Right atrium auricular region (tissue), 2 donors: ENCODE results near the gene CHCHD1. TPM values are rescaled to one million over a fixed set of nuclear protein-coding genes. Genes with fewer than 3 reads are reported as not detected.

ENCODE experiments used
- DNase-seq: peaks from one replicate; pipeline ENCODE4 v3.0.0-alpha.2; 2019; ENCODE audit warnings: low spot score
- H3K27ac ChIP-seq, 2 donors: fragments of 200-600 bp; sonication (generic); 1 replicate in 1 of 2; 2 replicates in 1 of 2; pipeline ENCODE4 v1.5.1; 2016 to 2019
- H3K27me3 ChIP-seq, 2 donors: fragments of 200-600 bp; sonication (generic); one replicate each; pipeline versions ENCODE4 v1.5.1 to v1.6.0; 2017 to 2019
- H3K36me3 ChIP-seq: fragments of 200-600 bp; sonication (generic); one replicate; pipeline ENCODE4 v1.5.1; 2016
- H3K4me1 ChIP-seq, 2 donors: fragments of 200-600 bp; sonication (generic); one replicate each; pipeline versions ENCODE4 v1.5.1 to v1.6.0; 2017 to 2019
- H3K4me3 ChIP-seq, 2 donors: fragments of 200-600 bp; sonication (generic); 1 replicate in 1 of 2; 2 replicates in 1 of 2; pipeline ENCODE4 v1.5.1; 2017 to 2019; ENCODE audit warnings: mild to moderate bottlenecking in 1 of 2, moderate library complexity in 1 of 2
- H3K9me3 ChIP-seq, 2 donors: fragments of 200-600 bp; sonication (generic); one replicate each; pipeline ENCODE4 v1.5.1; 2019
- CTCF ChIP-seq, 2 donors: fragments of 200-600 bp; sonication (generic); IDR thresholded peaks; one replicate each; pipeline ENCODE4 v1.5.1; 2019; ENCODE audit warnings: antibody characterized with exemption in 2 of 2
- total RNA-seq, 2 donors: library from RNA; depleted of rRNA; stranded (reverse); fragments of >200 nt; gene quantifications; one replicate each; pipeline ENCODE4 v1.1.0, GENCODE V29; 2016

CHCHD1 gene
- total RNA-seq, 2 donors from 2014 or later: 28.3 to 32.7 TPM

DNA sequence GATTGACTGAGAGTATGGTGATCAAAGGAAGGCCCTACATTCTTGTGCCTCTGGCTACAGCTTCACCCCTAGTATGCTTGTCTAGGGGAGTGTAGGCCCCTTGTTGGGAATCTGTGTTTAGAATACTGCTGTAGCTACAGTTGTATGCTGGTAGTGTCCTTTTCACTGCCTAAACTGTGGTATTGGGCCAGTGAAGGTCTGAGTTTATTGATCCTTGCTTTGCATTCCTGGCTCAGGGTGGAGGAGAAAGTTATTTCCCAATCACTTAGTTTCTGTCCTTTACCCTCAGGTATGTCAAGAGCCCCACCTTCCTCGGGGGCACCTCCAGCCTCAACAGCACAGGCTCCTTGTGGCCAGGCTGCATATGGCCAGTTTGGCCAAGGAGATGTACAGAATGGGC lies 31.0 kb upstream of the CHCHD1 start:
- no peaks in the 10 kb centered on the region for H3K9me3 ChIP-seq
- no peak overlapping the region for H3K4me3 ChIP-seq
- TF ChIP-seq CTCF (IDR thresholded peaks at IDR 0.05): no peak
- H3K4me1 ChIP-seq: peaks cover 0 to 17% of the 10 kb centered on the region in 2 donors
- DNase-seq: no peak
- H3K36me3 ChIP-seq: peaks cover 81% of the 10 kb centered on the region
- H3K27ac ChIP-seq: no peak overlapping the region
- no peaks in the 10 kb centered on the region for H3K27me3 ChIP-seq

DNA sequence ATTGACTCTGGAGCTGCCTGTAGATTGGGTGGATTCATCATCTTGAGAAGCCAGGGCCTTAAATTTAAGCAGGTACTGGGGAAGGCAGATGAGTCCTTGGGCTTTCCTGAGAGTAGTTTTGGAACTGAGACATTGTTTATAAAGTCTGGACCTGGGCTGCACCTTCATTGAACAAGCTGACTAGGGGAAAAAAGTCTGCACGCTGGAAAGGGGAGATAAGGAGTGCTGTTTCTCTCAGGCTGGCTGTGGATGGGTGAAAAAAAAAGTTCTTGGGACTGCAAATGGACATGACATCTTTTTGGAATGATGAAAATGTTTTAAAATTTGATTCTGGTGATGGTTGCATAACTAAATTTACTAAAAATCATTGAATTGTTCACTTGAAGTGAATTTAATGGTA lies 25.7 kb upstream of the CHCHD1 start:
- TF ChIP-seq CTCF (IDR thresholded peaks at IDR 0.05): no peak
- H3K36me3 ChIP-seq: peaks cover 77% of the 10 kb centered on the region
- DNase-seq: no peak
- no peaks in the 10 kb centered on the region for H3K27me3 ChIP-seq
- no peaks in the 10 kb centered on the region for H3K4me1 ChIP-seq
- no peaks in the 10 kb centered on the region for H3K9me3 ChIP-seq
- no peak overlapping the region for H3K4me3 ChIP-seq
- H3K27ac ChIP-seq: no peak overlapping the region

DNA sequence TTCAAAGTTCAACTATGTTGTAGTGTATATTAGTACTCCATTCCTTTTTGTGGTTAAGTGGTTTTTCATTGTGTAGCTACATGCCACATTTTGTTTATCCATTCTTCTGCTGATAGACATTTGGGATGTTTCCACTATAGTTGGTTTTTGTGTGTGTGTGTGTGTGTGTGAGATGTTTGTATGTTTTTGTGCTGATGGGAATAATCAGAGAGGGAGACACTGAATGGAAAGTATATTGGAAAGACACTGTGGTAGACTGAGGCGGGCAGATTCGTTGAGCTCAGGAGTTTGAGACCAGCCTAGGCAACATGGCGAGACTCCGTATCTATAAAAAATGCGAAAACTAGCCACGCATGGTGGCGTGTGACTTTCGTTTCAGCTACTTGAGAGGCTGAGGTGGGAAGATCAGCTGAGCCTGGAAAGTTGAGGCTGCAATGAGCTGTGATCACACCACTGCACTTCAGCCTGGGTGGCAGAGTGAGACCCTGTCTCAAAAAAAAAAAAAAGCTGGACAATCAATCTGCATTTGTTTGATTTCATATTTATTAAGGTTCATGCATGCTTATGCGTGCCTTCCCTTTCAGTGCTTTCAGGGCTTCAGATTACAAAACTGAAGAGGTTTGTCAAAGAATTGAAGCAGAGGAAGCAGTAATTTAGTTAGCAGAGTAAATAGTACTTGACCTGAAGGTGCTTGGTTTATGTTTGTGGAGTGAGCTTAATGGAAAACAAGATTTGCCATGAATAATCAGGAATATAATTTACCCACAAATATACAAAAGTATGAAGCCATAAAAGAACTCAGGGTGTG lies 22.9 kb upstream of the CHCHD1 start:
- Histone ChIP-seq H3K9me3 (no peaks in the 10 kb centered on the region), H3K36me3 (peaks cover 77% of the 10 kb centered on the region), H3K4me3 (no peak overlapping the region), H3K27ac (no peak overlapping the region), H3K27me3 (no peaks in the 10 kb centered on the region), H3K4me1 (no peaks in the 10 kb centered on the region)
- DNase-seq: no peak
- TF ChIP-seq CTCF (IDR thresholded peaks at IDR 0.05): no peak

- no peaks in the 10 kb centered on the region for H3K4me1 ChIP-seq
- no peaks in the 10 kb centered on the region for H3K9me3 ChIP-seq
- TF ChIP-seq CTCF (IDR thresholded peaks at IDR 0.05): no peak
- H3K4me3 ChIP-seq: no peak overlapping the region
- no peaks in the 10 kb centered on the region for H3K27me3 ChIP-seq
- H3K27ac ChIP-seq: no peak overlapping the region
- H3K36me3 ChIP-seq: peaks cover 77% of the 10 kb centered on the region
- no peak for DNase-seq
Measured at GRCh38 chr10:73759512-73760115, 22.2 kb upstream of the CHCHD1 start.

- Histone ChIP-seq H3K36me3 (peaks cover 82% of the 10 kb centered on the region), H3K4me3 (no peak overlapping the region), H3K9me3 (no peaks in the 10 kb centered on the region), H3K27ac (no peak overlapping the region), H3K27me3 (no peaks in the 10 kb centered on the region), H3K4me1 (no peaks in the 10 kb centered on the region)
- DNase-seq: no peak
- TF ChIP-seq CTCF (IDR thresholded peaks at IDR 0.05): no peak
Measured at GRCh38 chr10:73761781-73762180, 20.1 kb upstream of the CHCHD1 start.
